Fibroblast of the aortic adventitia (primary cell): ENCODE results near the gene LCNL1. TPM values are rescaled to one million over a fixed set of nuclear protein-coding genes. Genes with fewer than 3 reads are reported as not detected.

Source experiments
- DNase-seq: peaks from one replicate; pipeline ENCODE4 v3.0.0-alpha.2; 2010; ENCODE audit warnings: low read depth
- H3K4me3 ChIP-seq: 2 replicates; pipeline ENCODE4 v1.5.1; 2011; ENCODE audit warnings: low read depth, mild to moderate bottlenecking, control low read depth, low read length, moderate library complexity
- CTCF ChIP-seq: IDR thresholded peaks from 2 replicates; pipeline ENCODE4 v1.5.1; 2011; ENCODE audit warnings: mild to moderate bottlenecking, low read length, control low read depth, inconsistent platforms; ENCODE audit not compliant: insufficient read depth
- total RNA-seq: library from RNA; depleted of rRNA; stranded (reverse); fragments of >200 nt; gene quantifications from 2 replicates; pipeline ENCODE4 v1.2.3, GENCODE V29; 2012; ENCODE audit warnings: low replicate concordance

LCNL1 gene
- total RNA-seq, 1 donor: 0.54 TPM

GRCh38 chr9:136943291-136944211, 39.2 kb upstream of the LCNL1 start:
- no peak for TF ChIP-seq CTCF
- peak; percentile 16 for DNase-seq

GRCh38 chr9:136944212-136944518, 38.6 kb upstream of the LCNL1 start:
- DNase-seq: peak; percentile 44

More at GRCh38 chr9:136943291-136944211, 39.2 kb upstream of the LCNL1 start:
- H3K4me3 ChIP-seq: peak overlapping the region; percentile 83

GRCh38 chr9:136944519-136945332, 38.1 kb upstream of the LCNL1 start, which contains the start of the genes C8G and FBXW5:
Gene C8G, plus strand, starts transcription at chr9:136945243. Its CDS starts 78 bp downstream, at chr9:136945321.
Gene FBXW5, minus strand, starts transcription at chr9:136944738. Its CDS starts 655 bp downstream, at chr9:136944083.
- peak within 1 kb of the TSS; percentile 83 for H3K4me3 ChIP-seq
- peak; percentile 85 for TF ChIP-seq CTCF
- DNase-seq: peak; percentile 89

More at GRCh38 chr9:136944212-136944518, 38.6 kb upstream of the LCNL1 start:
- TF ChIP-seq CTCF: no peak
- peak overlapping the region; percentile 83 for H3K4me3 ChIP-seq

- no peak for TF ChIP-seq CTCF
- H3K4me3 ChIP-seq: no peak overlapping the region
- DNase-seq: no peak
These were observed 37.2 kb upstream of the LCNL1 start for GRCh38 chr9:136945333-136946227.

- no peak overlapping the region for H3K4me3 ChIP-seq
- no peak for TF ChIP-seq CTCF
- no peak for DNase-seq
These were observed 36.4 kb upstream of the LCNL1 start for GRCh38 chr9:136946228-136947027.
